HG02973 (cell line): ENCODE measurements around the gene ACBD6.

ENCODE experiments used
- ATAC-seq: cut with Tn5 transposase; IDR thresholded peaks from one replicate; pipeline ENCODE4 v1.9.1; 2021; ENCODE audit warnings: moderate library complexity; ENCODE audit not compliant: unreplicated experiment

Gene ACBD6

DNA sequence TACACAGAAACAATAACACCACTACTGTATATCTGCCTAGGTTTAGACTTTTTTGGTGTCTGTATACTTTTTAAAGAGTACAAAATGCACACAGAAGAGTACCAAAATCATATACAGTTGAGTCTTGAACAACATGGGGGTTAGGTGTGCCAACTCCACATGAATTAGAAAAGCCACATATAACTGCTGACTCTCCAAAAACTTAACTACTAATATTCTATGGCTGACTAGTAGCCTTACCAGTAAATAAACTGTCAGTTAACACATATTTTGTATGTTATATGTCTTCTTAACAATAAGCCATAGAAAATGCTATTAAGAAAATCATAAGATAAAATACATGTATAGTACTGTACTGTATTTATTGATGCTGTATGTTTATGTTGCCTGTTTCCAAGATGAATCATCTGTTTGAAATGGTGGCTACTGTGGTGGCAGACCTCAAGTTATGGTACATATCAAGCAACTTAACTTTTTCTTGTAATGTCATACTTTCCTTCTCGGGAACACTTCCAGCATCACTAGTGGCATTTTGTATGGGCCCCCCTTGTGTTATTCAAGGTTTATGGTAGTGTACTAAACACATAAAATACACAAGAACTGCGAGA is 201.1 kb downstream of the ACBD6 start:
- no peak for ATAC-seq

GRCh38 chr1:180299479-180300221 is 202.7 kb downstream of the ACBD6 start:
- ATAC-seq, result no peak

GRCh38 chr1:180295999-180296398 is 206.4 kb downstream of the ACBD6 start:
- no peak for ATAC-seq

GRCh38 chr1:180294711-180295110 is 207.7 kb downstream of the ACBD6 start:
- ATAC-seq, result no peak

DNA sequence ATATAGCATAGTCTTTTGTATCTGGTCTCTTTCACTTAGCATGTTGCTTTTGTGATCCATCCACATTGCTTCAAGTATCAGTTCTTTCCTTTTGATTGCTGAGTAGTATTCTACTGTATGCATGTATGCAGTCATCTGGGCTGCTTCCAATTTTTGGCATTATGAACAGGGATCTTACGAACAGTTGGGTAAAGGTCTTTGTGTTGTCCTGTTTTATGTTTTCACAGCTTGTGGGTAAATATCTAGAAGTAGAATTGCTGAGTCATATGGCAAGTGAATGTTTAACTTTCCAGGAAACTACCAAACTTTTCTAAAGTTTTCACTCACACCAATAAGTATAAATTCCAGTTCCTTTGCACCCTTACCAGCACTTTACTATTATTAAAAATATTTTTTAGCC is 211.4 kb downstream of the ACBD6 start:
- no peak for ATAC-seq

GRCh38 chr1:180290265-180291001 is 211.9 kb downstream of the ACBD6 start:
- no peak for ATAC-seq

- no peak for ATAC-seq
Measured at GRCh38 chr1:180288940-180289339, 213.4 kb downstream of the ACBD6 start.

- ATAC-seq, result no peak
Measured at GRCh38 chr1:180287988-180288705, 214.2 kb downstream of the ACBD6 start.

GRCh38 chr1:180286417-180286816 is 216.0 kb downstream of the ACBD6 start:
- no peak for ATAC-seq

GRCh38 chr1:180283098-180283497 is 219.3 kb downstream of the ACBD6 start:
- no peak for ATAC-seq

- no peak for ATAC-seq
Measured at GRCh38 chr1:180282401-180283044, 219.9 kb downstream of the ACBD6 start.

DNA sequence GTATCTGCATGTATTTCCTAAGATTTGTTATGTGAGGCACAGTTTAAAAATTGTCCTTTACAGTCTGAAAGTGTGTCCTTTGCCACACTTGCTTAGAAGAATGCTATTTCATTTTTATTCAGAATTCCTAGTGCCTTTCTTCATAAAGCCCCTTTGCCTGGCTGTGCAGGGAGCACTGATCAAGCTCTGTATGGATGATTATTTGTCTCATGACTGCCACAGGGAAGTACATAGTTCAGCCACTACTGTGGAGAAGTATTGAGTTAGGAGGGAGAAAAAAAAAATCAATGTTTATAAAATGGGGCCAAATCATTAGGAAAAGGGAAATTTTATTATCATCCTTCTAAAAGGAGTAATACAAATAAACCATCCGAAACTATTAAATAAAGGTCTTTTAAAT is 220.9 kb downstream of the ACBD6 start:
- no peak for ATAC-seq

DNA sequence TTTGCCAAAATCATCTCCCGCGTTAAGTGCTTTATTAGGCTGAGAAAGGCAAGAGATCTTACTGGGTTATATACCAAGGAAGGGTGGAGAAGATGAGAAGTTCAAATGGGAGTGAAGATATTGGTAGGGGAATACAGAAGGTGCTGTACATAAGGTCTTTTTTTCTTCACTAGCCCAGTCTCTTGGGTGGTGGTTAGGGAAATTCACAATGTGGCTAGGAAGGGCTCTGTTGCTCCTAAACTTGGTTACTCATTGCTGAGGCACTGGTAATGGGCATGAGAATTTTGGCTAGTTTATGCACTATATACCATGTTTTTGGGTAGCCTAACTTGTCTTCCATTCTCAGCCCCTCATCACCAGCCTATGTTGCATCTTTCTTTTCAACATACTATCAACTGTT is 221.8 kb downstream of the ACBD6 start:
- no peak for ATAC-seq

DNA sequence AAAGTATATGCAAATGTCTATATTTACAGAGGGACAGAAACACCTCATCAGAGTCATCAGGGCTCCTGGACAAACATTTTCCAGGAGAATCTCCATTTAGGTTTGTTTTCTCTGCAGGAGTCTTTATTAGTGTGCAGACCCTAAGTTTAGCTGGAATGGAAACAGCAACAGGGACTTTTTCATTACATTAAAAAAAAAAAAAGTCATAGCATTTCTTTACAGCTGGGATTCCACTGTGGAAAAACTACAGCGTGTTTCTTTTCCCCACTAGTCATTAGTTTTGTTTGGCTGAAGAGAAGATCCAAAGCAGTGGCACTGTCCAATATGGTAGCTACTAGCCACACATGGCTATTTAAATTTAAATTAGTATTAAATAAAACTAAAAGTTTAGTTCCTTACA is 222.7 kb downstream of the ACBD6 start:
- no peak for ATAC-seq

- no peak for ATAC-seq
Measured at GRCh38 chr1:180278596-180279395, 223.6 kb downstream of the ACBD6 start.

DNA sequence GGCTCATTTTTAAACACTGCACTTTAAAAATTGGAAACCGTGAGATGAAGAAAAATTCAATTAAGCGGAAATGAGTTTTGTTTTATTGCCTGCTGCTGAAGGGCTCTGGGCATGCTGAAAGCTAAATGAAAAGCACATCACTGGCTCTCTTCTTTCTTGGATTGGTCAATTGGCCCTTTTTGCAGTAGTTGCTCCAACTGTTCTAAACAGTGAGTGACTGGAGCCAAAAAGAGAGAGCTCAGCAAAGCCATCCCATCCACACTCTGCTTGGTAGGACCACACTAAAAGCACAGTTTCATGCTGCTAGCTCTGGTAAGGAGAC is 224.2 kb downstream of the ACBD6 start:
- no peak for ATAC-seq

DNA sequence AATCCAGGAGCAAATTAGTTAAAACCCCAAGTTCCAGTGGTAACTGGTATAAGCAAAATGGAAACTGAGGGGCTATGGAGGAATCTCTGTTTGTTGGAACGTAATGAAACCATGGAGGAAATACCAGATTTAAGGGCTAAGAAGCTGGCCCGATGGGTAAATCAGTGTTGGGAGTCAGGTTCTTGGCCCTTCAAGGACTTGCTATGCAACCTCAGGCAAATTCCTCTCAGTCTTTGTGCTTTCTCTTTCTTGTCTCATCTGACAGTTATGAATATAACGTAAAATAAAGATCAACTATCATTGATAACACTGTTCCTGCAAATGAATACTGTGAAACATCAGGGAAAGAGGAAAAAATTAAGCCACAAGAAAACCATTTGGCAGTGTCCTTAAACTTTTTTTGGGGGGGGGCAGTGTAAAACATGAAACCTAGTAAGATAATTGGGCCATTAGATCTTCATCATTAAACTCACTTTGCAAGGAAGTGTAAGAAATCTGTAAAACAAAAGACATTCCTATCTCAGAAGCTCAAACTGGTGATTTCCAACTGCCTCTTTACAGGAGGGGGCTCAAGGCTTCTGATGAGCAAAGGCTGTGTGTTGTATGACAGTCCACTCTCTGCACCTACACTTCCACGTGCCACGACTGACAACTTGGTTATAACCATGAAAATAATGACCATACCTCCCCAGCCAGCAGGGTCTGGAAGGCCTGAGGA is 224.7 kb downstream of the ACBD6 start:
- no peak for ATAC-seq

DNA sequence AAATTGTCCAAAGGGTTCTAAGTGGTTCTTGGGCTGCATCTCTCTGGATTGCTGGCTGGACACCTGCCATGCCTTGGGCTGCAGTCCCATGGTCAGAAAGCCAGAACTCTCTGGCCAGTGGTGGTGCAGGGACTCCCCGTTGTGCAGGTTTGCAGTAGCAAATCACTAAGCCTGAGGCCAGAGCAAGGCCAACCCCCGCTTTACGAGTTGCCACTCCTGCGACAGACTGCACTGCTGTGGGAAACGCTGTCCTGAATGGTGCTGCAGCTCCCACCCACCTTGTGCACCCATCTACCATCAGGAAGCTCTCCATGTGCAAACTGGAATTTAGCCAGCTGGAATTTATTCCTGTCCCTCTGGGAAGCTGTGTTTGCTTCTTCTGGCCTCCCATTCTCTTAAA is 226.7 kb downstream of the ACBD6 start:
- no peak for ATAC-seq

- no peak for ATAC-seq
Measured at GRCh38 chr1:180274221-180274620, 228.2 kb downstream of the ACBD6 start.

DNA sequence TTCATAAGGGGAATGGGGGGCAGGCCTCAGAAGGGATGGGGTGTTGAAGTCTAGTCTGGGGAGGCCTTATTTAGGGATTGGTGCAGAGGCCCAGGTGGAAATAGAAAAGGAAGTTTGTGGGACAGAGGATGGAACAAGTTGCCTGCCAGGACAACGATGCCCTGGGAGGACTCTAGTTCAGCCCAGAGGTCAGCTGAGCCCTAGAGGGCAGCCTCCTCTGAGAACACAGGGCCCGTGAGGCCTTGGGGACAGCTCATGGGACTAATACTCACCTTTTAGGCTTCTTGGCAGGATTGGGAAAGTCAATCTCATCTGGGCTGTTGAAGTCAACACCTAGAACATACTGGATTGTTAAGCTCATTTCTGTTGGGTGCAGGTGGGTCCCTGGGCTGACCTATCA is 229.3 kb downstream of the ACBD6 start:
- no peak for ATAC-seq
